ENCODE results near the gene CAMK2A. TPM values are rescaled to one million over a fixed set of nuclear protein-coding genes. Genes with fewer than 3 reads are reported as not detected.

The CAMK2A gene
- polyA plus RNA-seq, 1 donor (not counting 4 experiments of a cell fraction or from before 2014, with no cell fraction given) = 0.05 TPM

DNA sequence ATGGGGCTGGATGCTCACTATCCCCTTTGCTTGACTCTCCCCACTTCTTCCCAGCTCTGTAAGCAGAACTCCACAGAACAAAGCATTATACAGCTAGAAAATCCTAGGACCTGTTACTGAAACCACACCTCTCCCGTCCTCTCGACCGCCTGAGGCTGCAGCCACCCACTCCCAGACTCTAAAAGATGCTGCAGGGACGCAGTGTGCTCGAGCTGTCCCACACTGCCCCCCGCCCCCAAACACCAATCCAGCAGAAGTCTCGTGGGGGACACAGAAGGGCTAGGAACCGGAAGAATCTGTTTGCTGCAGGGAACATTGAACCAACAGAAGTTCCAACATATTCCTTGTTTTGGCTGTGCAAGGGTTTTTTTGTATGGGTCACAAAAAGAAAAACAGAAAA lies 7.6 kb downstream of the CAMK2A start:
- Histone ChIP-seq H4K20me1 (ENCODE audit: control insufficient read depth, extremely low read depth, insufficient read depth, low read length) (no peaks in the 10 kb centered on the region), H3K79me2 (ENCODE audit: control insufficient read depth, insufficient read depth, low read length) (no peaks in the 10 kb centered on the region), H3K4me3 (ENCODE audit: control insufficient read depth in 2 of 3, extremely low read depth in 1 of 3, insufficient read depth in 2 of 3, low read depth in 1 of 3, low read length in 3 of 3) (no peak overlapping the region), H3K4me2 (ENCODE audit: control insufficient read depth, extremely low read depth, insufficient read depth, low read depth, low read length) (no peak overlapping the region), H3K27me3 (ENCODE audit: control insufficient read depth, extremely low read depth, insufficient read depth, low read length) (peaks cover 10% of the 10 kb centered on the region), H3K9ac (ENCODE audit: control insufficient read depth, extremely low read depth, insufficient read depth, low read length) (no peak overlapping the region), H3K9me1 (ENCODE audit: control insufficient read depth, extremely low read depth, insufficient read depth, low read length) (no peaks in the 10 kb centered on the region), H3K4me1 (ENCODE audit: control insufficient read depth, extremely low read depth, insufficient read depth, low read length) (peaks cover 4% of the 10 kb centered on the region), H3K27ac (ENCODE audit: control insufficient read depth, insufficient read depth, low read length) (no peak overlapping the region), H3K9me3 (ENCODE audit: control insufficient read depth, low read depth, low read length) (no peaks in the 10 kb centered on the region), H2AFZ (ENCODE audit: control insufficient read depth, low read length) (no peak overlapping the region), H3K36me3 (ENCODE audit: control insufficient read depth in 2 of 2, extremely low read depth in 1 of 2, insufficient read depth in 2 of 2, low read length in 2 of 2) (no peaks in the 10 kb centered on the region)
- dilution Hi-C loops (cut with MboI; ENCODE audit: extremely low pct_ligation_motif_present, low sequenced_read_pairs) = no loop called here
- FAIRE-seq (no peak), DNase-seq (ENCODE audit: low read depth, low spot score) (no peak)
- TF ChIP-seq EZH2 (IDR thresholded peaks at IDR 0.05; ENCODE audit: low read length) = no peak
- TF ChIP-seq, protein P1, sequence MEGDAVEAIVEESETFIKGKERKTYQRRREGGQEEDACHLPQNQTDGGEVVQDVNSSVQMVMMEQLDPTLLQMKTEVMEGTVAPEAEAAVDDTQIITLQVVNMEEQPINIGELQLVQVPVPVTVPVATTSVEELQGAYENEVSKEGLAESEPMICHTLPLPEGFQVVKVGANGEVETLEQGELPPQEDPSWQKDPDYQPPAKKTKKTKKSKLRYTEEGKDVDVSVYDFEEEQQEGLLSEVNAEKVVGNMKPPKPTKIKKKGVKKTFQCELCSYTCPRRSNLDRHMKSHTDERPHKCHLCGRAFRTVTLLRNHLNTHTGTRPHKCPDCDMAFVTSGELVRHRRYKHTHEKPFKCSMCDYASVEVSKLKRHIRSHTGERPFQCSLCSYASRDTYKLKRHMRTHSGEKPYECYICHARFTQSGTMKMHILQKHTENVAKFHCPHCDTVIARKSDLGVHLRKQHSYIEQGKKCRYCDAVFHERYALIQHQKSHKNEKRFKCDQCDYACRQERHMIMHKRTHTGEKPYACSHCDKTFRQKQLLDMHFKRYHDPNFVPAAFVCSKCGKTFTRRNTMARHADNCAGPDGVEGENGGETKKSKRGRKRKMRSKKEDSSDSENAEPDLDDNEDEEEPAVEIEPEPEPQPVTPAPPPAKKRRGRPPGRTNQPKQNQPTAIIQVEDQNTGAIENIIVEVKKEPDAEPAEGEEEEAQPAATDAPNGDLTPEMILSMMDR (optimal IDR thresholded peaks at IDR 0.05 in 1 of 3, IDR thresholded peaks at IDR 0.05 in 1 of 3, conservative IDR thresholded peaks at IDR 0.05 in 1 of 3; ENCODE audit: extremely low read depth in 1 of 3, insufficient read depth in 2 of 3, low read length in 3 of 3) = no peak

DNA sequence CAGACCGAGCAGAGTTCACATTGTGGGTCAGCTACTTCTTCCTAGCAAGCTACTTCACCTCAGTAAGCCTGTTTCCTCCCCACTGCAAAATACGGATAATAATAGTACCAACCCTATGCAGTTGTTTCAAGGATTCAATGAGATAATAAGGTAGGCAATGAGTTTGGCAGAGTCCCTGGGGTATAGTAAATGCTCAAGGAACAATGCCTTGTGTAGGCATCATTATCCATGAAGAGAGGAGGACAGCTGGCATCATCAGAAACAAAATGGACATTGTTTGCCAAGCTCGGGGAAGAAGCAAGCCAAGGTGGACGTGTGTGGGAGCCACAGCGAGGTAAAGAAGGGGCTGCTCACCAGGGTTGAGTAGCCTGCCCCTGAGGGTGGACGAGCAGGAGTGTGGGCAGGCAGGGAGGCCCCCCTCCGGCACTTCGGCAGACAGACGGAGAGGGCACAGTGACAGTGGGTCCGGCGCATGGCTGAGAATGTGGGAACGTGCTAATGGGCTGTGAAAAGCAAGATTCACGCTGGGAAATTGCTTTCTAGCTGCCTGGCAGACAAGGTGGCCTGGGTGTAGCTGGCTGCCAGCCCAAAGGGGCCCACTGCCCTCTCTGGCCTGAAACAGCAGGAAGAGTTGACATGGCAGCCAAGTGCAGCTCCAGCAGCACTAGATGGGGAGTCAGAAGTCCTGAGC lies 10.1 kb downstream of the CAMK2A start:
- dilution Hi-C loops (cut with MboI; ENCODE audit: extremely low pct_ligation_motif_present, low sequenced_read_pairs) = no loop called here
- TF ChIP-seq EZH2 (IDR thresholded peaks at IDR 0.05; ENCODE audit: low read length) = no peak
- TF ChIP-seq, protein P1 (optimal IDR thresholded peaks at IDR 0.05 in 1 of 3, IDR thresholded peaks at IDR 0.05 in 1 of 3, conservative IDR thresholded peaks at IDR 0.05 in 1 of 3; ENCODE audit: extremely low read depth in 1 of 3, insufficient read depth in 2 of 3, low read length in 3 of 3) = no peak
- no peaks in the 10 kb centered on the region for H3K79me2 ChIP-seq (ENCODE audit: control insufficient read depth, insufficient read depth, low read length)
- FAIRE-seq = no peak
- no peaks in the 10 kb centered on the region for H4K20me1 ChIP-seq (ENCODE audit: control insufficient read depth, extremely low read depth, insufficient read depth, low read length)
- H3K27ac ChIP-seq (ENCODE audit: control insufficient read depth, insufficient read depth, low read length) = no peak overlapping the region
- no peak for DNase-seq (ENCODE audit: low read depth, low spot score)
- no peak overlapping the region for H3K9ac ChIP-seq (ENCODE audit: control insufficient read depth, extremely low read depth, insufficient read depth, low read length)
- H3K9me1 ChIP-seq (ENCODE audit: control insufficient read depth, extremely low read depth, insufficient read depth, low read length) = no peaks in the 10 kb centered on the region
- H3K36me3 ChIP-seq (ENCODE audit: control insufficient read depth in 2 of 2, extremely low read depth in 1 of 2, insufficient read depth in 2 of 2, low read length in 2 of 2) = no peaks in the 10 kb centered on the region
- no peak overlapping the region for H3K4me2 ChIP-seq (ENCODE audit: control insufficient read depth, extremely low read depth, insufficient read depth, low read depth, low read length)
- H3K4me1 ChIP-seq (ENCODE audit: control insufficient read depth, extremely low read depth, insufficient read depth, low read length) = peaks cover 4% of the 10 kb centered on the region
- H3K9me3 ChIP-seq (ENCODE audit: control insufficient read depth, low read depth, low read length) = no peaks in the 10 kb centered on the region
- H3K4me3 ChIP-seq (ENCODE audit: control insufficient read depth in 2 of 3, extremely low read depth in 1 of 3, insufficient read depth in 2 of 3, low read depth in 1 of 3, low read length in 3 of 3) = no peak overlapping the region
- H2AFZ ChIP-seq (ENCODE audit: control insufficient read depth, low read length) = no peak overlapping the region
- peaks cover 10% of the 10 kb centered on the region for H3K27me3 ChIP-seq (ENCODE audit: control insufficient read depth, extremely low read depth, insufficient read depth, low read length)
